Hematopoietic multipotent progenitor cell treated with erythropoietin and hydrocortisone succinate and interleukin-3 and kit ligand, for 6 days (in vitro differentiated cells): ENCODE data around the gene RNF5.
"Not testable (repeated sequence)": the region's sequence is repeated elsewhere in the genome, so short reads cannot be mapped to it uniquely, and the experiment has no call there.

ENCODE experiments used
- DNase-seq: peaks from one replicate; pipeline ENCODE4 v3.0.0-alpha.2; 2015

The RNF5 gene

GRCh38 chr6:32176476-32177182 is 1.6 kb upstream of the RNF5 start:
- DNase-seq = no peak

- DNase-seq = peak; percentile 83
Measured at GRCh38 chr6:32177183-32177787, 920 bp upstream of the RNF5 start.

- peak; percentile 52 for DNase-seq
Measured at GRCh38 chr6:32178547-32179440, 589 bp downstream of the RNF5 start.

GRCh38 chr6:32179766-32180405 is 1.7 kb downstream of the RNF5 start:
- no peak for DNase-seq

- no peak for DNase-seq
Measured at GRCh38 chr6:32181148-32181702, 3.0 kb downstream of the RNF5 start.

- peak; percentile 85 for DNase-seq
Measured at GRCh38 chr6:32181915-32182529, 3.8 kb downstream of the RNF5 start.

- DNase-seq = no peak
Measured at GRCh38 chr6:32182555-32182981, 4.4 kb downstream of the RNF5 start.

GRCh38 chr6:32183030-32183429 is 4.8 kb downstream of the RNF5 start:
- no peak for DNase-seq

GRCh38 chr6:32183483-32184083 is 5.4 kb downstream of the RNF5 start:
- DNase-seq = no peak

- DNase-seq = no peak
Measured at GRCh38 chr6:32184084-32184640, 6.0 kb downstream of the RNF5 start, which contains the start of gene AGER. TSS of gene AGER (minus strand) at chr6:32184253. CDS start at chr6:32184222, 31 bp downstream.

- DNase-seq = peak; percentile 84
Measured at GRCh38 chr6:32185681-32186131, 7.5 kb downstream of the RNF5 start.

- not testable (repeated sequence) for DNase-seq
Measured at GRCh38 chr6:32186151-32186840, 8.1 kb downstream of the RNF5 start.

- no peak for DNase-seq
Measured at GRCh38 chr6:32187009-32187709, 9.0 kb downstream of the RNF5 start.

- not testable (repeated sequence) for DNase-seq
Measured at GRCh38 chr6:32187725-32188380, 9.6 kb downstream of the RNF5 start.

- DNase-seq = no peak
Measured at GRCh38 chr6:32188381-32189068, 10.3 kb downstream of the RNF5 start.

- DNase-seq = no peak
Measured at GRCh38 chr6:32189069-32189741, 11.0 kb downstream of the RNF5 start.

GRCh38 chr6:32189742-32190053 is 11.5 kb downstream of the RNF5 start:
- DNase-seq = no peak
